Central memory CD4-positive, alpha-beta T cell (primary cell): ENCODE results near the gene LOXL3.

Experiments
- DNase-seq: peaks from one replicate; pipeline ENCODE4 v3.0.0; 2022

Gene LOXL3

DNA sequence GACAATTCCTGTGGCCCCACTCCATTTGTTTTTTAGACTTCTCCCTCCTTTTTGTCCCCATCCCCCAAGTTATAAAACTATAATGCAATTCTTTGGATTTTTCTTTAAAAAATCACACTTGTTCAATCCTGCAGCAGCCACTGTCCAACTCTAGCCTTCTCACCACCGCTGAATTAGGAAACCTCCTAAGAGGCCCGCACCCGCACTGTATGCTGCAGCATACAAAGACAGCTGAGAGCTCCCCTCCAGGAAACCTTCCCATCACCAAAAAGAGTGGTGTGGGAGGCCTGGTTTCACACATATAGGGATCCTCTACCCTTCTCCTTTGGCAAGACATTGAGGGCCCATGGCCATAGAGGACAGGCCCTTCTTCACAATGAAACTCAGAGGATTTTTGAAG is 49.2 kb downstream of the LOXL3 start:
- DNase-seq, result no peak

DNA sequence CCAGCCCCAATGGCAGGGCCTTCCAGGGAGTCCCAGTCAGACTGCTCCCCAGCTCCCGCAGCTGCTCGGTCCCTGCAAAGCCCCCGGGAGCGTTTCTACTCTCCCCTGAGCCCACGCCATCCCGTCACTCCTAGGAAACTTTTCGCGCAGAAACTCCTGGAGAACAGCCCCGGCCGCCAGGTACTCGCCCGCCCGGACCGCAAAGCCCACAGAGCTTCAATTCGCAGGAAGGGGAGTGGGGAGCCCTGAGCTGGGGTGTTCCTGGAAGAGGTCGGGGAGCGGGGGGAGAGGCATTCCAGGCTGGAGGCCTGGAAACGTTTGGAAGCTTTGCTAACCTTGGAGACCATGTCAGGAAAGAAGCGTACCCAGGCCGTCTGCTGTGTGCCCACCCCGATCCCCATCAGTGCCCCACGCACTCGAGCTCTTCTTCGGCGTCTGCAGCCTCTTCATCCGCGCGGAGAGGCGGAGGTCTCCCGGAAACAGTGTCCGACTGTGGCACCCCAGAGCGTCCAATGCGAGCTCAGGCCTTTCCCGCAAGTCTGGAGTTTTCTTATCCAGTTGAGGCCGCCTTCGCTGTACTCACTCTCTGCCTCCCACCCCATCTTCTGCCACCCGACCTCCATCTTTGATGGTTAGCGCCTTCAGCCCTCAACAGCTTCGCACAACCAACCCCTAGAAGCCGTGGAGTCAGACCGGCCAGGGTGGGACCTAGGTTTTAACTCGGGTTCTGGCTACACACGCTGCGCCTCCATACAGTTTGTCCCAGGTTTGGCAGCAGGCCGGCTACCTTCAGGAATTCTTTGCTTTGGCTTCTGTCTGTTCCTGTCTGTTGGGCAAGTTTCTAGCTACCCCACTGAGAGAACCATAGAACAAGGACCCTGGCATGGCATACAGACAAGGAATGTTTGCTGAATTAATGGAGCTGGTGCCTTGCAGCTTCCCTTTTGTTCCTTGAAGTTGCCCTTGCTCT is 50.0 kb downstream of the LOXL3 start:
- DNase-seq, result no peak

DNA sequence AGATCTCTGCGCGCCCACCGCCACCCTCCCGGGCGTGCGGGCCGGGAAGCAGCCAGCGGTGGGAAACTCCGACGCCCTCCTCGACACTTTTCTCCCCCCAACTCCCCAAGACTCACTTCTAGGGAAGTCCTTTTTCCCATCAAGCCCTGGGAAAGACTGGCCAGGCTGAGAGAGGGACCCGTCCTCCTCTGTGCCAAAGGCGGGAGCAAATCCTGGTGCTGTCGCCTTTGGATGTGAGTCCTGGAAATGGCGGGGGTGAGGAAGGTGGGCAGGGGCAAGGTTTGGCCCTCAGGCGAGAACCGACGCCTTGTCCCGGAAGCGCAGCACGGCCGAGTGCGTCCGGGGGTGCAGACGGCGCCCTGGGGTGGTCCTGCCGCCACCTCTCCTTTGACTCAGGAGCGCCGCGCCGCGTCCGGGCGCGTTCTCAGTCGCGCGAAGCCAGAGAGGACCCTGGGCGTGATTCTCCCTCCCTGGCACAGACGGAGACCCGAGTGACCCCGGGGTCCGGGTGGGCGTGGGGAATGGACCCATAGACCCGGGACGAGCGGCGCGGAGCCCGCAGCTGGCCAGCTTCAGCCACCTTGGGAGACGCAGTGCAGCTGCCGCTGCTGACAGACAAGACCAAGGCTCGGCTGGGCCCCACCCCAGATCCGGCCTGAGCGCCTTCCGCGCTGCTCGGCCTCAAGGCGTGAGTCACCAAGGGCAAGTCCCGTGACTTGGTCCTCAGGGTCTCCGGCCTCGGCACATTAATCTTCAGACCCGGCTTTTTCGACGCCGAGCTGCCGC is 50.8 kb downstream of the LOXL3 start:
- no peak for DNase-seq

DNA sequence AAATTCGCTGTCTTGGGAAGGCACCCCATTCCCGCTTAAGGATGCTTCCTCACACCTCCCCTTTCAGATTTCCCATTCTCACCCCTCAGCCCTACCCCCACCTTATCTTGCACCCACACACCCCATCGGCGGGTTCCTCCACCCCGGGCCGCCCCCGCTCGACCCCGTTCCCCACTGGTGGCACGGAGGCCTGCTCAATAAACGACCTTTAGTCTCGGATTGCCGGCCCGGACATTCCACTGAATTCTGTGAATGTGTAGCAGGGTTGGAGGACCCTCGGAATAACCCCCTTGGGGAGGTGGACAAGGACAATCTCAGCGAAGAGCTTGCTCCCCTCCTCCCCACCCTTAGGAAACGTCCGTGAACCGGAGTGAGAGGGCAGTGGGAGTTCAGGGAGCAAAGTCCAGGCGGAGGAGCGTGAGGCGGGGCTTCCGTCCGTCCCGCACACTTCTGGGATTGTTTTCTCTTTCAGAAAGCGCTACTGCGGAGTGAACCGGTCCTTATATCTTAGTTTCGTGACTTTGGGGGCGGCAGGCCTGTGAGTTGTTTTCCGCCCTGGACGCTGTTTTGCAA is 51.5 kb downstream of the LOXL3 start:
- no peak for DNase-seq

DNA sequence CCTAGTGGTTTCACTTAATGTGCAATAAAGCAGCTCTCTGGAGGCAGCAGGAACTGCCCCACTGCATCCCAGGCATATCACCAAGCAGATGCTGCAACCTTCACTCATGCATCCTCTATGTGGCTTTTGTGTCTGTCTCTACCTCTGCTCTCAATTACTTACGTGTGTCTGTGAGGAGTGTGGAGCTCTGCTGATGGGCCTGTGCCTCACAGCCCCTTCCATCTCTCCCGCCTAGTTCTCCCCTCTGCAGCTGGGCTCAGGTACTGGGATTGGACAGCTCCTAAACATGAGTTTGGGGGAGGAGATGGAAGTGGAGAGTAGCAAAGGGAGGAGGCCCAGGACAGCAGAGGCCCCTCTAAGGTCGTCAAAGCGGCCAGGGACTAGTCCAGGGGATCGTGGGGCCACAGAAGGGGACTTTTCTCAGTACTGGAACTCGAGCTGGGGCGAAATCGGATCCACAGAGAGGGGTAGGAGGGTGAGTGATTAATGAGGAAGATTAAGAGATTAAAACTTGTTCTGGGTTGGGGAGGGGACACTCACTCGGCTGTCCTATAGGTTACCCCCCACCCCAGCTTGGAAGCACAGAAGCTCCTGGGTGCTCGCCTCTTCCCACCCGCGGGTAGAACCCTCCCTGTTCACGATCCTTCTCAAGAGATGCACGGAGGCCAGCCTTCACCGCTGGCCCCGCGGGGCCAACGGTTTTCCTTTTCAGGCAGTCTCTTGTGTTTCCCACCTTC is 52.2 kb downstream of the LOXL3 start:
- DNase-seq, result no peak

DNA sequence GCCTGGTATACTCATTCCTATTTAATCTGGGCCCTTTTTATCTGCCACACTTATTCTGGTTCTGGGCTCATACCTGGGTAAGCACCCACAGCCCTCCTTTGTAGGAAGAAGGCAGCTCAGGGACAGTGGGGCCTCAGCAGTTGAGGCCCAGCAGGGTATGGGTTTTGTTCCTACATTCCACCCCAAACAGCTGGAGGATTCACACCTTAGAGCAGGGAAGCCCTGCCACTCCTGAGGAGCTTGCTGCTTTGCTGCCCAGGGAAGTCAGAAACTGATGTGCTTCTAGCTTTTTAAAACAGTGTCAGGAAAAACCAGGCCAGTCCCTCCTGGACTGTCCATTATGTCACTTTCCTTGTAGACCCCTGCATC is 53.2 kb downstream of the LOXL3 start:
- DNase-seq, result no peak

DNA sequence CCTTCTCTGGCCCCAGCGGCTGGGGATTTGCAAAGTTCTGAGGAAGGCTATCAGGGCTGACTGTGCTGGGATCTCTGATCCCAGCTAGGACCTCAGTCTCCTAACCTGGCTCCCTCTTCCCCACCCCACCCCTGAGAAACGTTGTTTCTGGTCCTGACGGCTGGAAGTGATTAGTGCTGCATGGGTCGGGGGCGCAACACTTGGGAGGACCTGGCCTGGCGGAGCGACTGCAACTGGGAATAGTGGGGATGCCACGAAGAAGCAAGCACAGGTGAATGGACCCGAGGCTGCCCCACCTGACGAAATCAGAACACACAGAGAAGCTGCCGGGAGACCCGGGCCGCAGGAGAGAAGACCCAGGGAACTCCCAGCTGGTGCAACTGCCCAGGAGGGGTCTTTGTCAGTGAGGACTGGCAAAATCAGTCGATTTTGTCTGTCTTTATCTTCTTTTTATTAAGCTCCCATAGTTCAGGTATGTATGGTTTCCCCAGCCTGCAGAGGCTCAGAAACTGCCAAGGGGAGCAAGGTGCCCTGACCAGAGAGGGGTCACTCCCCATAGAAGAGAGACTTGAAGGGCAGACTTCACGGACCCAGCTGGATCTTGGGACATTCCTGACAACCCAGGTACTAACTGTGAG is 53.7 kb downstream of the LOXL3 start:
- DNase-seq, result no peak

DNA sequence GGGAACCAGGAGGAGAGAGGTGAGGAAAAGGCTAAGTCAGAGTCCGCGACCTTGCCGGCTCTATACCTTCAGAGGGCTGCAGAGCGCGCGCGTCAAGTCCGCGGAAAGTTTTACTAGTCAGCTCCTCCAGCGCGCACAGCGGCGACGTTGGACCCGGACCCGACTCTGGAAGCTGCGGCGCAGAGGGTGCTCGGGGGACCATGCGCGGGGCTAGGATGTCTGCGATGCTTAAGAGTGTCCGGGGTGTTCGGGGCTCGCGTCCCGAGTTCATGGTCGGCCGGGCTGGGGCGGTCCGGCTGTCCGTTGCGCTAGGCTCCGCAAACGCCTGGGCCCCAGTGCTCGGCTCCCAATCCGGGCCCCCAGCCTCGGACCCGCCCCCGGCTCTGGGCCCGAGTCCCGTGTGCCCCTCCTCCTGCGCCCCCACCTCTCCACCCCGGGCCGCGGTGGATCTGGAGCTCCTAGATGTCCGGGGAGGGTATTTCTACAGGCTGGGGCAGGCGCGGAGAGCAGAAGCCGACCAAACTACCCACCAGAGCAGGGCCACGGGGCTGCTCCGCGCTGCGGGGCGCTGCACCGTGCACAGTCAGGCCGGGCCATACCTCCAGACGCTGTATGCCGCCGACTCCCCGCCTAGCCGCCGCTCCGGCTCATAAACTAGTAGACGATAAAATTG is 54.3 kb downstream of the LOXL3 start, which contains the start of gene LBX2:
TSS of gene LBX2 (minus strand) at position 337 of the 673 bp plus-strand sequence. CDS start at position 271, 66 bp downstream.
- DNase-seq, result no peak

DNA sequence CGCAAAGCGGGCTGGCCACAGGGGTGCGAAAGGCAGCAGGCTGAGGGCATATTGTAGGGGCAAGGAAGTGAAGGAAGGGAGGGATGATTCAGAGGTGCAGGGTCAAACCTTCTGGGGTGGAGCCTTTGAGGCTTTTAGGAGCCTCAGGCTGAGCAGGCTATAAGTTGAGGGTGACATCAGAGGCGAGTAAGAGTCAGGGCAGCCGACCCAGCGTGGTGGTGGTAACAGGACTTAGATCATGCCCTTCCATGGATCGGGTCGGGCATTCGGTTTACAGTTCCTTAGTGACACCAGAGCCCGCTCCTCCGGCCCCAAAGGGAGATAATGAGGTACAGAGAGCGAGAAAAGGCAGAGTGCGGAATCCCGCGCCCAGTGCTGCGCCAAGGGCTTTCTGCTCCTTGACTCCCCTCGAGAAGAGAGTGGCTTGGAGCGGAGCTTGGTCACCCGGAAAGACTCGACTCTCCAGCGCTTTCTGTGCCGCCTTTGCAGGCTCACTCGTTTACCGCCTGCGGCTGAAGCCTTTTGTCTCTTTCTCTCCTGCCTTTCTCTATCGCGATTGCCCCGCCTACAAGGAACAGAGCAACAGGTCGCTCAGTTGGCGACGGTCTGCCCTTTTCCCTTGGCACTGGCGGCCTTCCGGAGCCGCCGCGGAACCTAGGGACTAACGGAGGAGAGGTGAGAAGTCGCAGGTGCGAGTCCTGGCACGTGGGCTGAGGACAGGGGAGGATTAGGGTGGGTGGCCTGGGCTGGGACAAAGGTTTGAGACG is 55.1 kb downstream of the LOXL3 start:
- no peak for DNase-seq

DNA sequence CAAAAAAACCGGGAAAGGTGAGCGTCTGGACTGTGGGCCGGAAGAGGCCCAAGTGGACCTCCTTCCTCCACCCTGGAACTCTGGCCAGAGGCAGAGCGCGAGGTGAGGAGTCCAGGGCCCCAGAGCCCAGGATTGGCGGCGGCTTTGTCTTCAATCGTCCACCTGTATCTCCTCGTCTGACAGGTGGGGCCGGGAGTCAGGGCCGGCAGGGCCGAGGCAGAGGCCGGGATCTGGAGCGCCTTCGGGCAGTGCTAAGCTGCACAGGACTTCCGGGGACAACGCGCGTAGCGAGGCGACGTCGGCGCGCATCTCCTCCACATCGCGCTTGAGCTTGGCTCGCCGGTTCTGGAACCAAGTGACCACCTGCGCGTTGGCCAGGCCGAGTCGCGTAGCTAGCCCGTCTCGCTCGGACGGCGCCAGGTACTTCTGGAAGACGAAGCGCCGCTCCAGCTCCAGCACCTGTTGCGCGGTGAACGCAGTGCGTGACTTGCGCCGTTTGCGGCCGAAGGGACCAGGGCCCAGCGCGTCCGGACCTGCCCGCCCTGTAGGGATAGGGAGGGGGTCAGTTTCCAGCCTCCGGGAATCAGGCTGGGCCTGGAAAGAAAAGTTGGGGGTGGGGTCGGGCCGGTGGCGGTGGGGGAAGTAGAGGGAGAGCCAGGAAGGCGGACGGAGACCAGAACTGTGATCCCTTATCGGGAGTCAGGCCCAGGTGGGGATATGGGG is 55.8 kb downstream of the LOXL3 start:
- DNase-seq, result no peak

DNA sequence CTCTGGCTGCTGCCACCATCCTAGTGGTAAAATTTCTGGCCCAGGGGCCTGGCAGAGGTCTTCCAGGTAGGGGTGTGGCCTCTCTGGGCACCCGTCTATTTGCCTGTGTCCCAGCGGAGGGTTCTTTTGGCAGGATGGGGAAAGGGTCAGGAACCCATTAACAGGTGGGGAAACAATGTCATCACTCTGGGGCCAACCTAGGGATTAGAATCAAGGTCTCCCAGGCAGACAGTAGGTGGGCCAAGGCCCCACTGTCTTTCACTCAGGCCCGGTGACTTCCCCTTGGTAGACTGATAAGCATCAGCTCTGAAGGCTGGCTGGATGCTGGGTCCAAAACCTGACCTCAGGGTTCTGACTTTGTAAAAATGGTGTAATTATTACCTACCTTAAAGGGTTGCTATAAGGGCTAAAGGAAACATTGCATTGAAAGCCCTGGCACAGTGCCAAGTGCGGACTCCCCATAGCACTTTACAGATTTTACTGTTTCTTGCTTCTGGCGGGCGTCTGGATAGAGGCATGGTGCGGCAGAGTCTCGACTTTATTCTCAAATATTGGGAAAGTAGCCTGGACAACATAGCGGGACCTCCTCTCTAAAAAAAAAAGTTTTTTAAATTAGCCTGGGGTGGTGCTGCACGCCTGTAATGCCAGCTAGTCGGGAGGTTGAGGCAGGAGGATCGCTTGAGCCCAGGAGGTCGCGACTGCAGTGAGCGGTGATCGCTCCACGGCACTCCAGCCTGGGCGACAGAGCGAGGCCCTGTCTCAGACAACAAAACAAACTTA is 56.6 kb downstream of the LOXL3 start:
- no peak for DNase-seq

DNA sequence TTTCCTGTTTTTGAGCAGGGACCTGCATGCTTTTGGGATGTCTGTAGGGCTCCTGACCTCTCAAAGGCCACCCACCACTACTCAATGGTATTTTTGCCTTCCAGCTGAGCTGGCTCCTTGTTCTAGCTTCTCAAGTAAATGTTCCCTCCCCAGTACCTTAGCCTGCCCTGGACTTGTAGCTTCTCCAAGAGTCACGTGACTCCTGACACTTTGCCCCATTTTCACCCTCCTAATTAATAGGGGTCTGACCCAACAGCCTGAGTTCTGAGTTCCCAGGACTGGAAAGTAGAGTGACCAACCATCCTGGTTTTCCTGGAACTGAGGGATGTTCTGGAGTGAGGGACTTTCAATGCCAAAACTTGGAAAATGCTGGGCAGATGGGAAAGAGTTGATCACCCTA is 58.3 kb downstream of the LOXL3 start:
- no peak for DNase-seq

DNA sequence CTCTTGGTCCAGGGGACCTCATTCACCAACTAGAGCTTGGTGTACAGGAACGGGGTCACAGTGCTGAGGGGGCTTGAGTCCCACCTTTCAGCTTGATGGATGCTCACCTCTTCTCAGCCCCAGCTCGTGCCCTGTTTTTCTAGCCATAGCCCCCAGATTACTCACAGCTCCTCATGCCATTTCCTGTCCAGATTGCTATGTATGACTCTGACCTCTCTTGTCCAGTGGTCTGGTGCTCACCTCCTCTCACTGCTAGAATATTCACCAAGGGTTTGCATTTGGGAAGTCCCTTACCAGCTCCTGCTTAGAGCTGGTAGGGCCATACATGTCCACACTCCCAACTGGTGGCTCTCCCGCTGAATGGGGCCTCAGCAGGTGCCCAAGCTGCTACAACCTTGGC is 60.2 kb downstream of the LOXL3 start:
- no peak for DNase-seq

DNA sequence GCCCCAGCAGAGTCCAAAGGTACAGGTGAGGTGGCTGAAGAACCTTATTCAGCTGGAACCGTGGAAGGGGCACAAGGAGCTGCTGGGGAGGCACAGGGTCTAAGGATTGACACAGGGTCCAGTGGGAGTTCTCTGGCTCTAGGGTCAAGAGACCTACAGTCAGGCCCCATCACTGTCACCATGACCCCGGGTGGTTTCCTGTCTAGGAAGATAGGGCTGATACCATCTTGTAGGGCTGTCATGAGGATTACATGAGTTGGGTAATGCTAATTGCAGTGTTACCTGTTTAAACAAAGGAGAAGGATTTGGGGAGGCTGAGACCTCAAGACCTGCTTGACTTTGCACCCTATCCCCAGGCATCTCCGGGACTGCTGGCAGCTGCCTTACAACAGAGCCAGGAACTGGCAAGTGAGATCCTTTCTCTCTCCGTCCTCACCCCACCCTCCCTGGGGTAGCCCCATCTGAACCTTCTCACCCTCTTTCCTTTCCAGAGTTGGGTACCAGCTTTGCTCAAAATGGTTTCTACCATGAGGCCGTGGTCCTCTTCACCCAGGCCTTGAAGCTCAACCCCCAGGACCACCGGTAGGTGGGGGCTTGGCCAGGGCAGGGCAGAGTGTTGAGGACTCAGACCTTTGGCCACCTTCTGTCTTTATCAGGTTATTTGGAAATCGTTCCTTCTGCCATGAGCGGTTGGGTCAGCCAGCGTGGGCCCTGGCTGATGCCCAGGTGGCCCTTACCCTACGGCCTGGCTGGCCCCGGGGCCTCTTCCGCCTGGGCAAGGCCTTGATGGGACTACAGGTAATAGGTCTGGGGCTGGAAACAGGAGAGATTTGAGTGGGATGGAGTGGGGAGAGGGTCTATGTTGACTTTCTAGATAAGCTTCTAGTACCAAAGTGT is 61.8 kb downstream of the LOXL3 start:
- DNase-seq, result no peak

DNA sequence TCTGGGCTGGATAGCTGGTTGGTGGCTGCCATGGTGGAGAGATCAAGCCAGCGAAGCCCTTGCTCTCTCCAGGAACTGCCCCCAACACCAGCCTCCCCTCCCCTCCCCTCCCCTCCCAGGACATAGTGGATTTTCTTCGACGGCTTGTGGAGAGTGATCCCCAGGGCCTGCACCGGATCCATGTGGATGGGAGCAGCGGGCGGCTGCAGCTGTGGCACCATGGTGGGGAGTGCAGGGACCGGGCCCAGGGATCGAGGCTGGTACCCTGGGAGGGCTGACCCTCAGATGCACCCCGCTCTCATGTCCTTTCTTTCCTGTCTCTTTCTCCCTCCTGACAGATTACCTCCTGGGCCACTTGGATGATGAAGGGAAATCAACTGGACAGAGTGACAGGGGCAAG is 63.8 kb downstream of the LOXL3 start:
- no peak for DNase-seq

DNA sequence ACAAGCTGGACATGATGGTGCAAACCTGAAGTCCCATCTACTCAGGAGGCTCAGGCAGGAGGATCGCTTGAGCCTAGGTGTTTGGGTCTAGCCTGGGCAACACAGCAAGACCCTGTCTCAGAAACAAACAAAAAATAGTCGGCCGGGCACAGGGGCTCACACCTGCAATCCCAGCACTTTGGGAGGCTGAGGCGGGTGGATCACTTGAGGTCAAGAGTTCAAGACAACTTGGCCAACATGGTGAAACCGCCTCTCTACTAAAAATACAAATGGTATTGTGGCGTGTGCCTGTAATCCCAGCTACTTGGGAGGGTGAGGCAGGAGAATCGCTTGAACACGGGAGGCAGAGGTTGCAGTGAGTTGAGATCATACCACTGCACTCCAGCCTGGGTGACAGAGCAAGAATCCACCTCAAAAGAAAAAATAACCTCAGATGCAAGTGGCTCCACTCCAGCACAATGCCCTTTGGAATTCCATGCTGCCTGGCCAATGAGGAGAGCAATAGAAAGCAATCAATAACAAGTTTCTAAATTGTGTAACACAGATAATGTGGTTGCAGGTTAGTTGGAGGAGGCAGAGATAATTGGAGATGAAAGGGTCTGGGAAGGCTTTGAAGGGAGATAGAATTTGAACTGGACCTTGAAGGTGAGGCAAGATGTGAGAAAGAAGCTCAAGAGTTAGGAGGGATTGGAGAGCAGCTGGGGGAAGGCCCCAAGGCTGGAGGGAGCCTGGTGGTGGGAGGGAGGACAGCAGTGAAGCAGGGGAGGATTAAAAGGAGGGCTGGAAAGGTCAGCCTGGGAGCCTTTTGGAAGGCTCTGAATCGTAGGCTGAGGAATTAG is 64.9 kb downstream of the LOXL3 start:
- DNase-seq, result no peak

DNA sequence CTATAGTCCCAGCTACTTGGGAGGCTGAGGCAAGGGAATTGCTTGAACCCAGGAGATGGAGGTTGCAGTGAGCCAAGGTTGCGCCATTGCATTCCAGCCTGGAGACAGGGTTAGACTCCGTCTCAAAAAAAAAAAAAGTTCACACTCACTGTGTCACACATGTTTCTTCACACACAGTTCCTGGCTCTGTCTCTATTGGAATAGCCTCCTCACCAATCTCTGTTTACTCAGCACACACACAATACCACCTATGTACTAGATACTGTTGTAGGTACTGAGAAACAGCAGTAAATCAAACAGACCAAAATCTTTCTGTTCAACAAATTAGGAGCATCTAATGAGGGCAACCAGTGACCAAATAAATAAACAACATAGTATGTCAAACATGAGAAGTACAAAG is 67.6 kb downstream of the LOXL3 start:
- DNase-seq, result no peak
